Measurements from ENCODE around the gene NECTIN1.

DNA sequence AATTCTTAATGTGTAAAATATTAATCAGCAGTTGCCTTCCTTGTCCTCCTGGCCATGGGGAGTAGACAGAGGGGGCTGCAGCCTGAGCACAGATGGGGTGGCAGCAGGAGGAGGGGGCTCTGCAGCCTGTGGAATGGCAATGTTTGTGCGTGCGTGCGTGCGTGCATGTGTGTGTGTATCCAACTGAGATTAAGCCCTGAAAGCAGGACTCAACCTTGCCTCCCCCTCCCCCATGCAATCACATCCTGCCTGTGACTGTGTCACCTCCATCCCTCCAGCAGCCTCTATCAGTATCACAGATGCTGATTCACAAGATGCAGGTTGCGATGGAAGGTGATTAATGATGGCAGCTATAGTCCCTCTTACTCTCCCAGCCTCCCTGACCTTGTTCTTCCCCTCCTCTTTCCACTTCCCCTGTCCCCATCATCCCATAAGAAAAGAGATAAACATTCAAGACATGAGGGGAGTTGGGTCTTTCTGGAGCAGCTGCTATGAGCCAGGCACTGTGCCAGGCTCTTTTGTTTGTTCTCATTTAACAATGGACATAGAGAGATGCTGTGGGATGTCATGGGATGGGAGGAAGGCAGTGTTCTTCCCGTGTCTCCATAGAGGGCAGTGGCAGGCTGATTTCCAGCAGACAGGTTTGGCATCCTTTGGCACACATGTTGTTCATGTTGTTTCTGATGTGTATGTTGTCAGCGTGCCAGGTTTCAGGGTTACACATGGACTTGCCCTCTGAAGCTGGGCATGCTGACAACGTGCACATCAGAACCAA is 43.8 kb upstream of the NECTIN1 start:
- TF ChIP-seq CTCF (IDR thresholded peaks at IDR 0.05; ENCODE audit: extremely low read depth in 1 of 2, insufficient read depth in 1 of 2, low read depth in 1 of 2, low read length in 2 of 2) (no peak), POLR2AphosphoS5 (IDR thresholded peaks at IDR 0.05; ENCODE audit: insufficient read depth, low read depth, low read length) (no peak), POLR2A (IDR thresholded peaks at IDR 0.05; ENCODE audit: low read depth, low read length) (no peak), EZH2 (IDR thresholded peaks at IDR 0.05; ENCODE audit: borderline replicate concordance, low read depth, low read length, severe bottlenecking) (no peak), FOS (IDR thresholded peaks at IDR 0.05; ENCODE audit: borderline replicate concordance, insufficient read depth, low read length) (no peak)

Measured in endothelial cell of umbilical vein (primary cell).